ENCODE measurements around the gene B4GALNT1.

The B4GALNT1 gene

DNA sequence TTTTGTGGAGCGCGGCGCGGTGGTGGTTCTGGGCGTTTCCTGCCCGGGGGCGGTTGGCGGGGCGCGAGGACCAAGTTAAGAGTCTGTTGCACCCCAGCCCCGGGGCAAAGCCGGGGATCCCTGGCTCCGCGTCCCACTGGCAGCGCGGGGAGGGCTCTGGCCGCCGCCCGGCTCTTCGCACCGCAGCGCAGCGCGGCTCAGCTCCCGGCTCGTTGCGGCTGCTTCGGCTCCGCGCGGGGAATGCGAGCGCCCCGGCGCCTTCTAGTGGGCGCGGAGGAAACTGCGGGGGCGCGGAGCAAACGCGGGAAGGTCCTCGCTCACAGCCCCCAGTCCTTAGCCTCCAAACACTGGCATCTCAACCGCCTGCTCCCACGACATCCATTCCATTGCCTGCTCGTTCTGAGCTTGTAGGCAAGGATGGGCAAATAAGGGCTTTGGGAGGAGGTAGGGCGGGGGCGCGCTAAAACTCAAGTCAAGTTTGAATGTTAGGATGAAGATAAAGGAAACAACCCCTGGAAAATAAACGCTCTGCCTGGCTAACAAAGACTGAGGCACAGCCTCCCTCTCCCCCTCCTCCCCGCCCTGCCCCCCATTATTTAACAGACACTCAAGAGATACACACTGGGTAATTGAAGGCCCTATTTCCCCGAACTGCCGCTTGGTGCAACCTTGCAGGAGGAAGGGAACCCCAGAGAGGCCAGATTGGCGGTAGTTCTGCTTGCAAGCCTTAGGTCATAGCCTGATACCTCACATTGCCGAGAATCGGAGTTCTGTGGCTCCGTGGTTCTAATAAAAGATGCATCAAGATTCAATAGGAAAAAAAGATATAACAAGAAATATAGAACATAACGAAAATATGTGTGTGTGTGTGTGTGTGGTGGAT, at the start of gene B4GALNT1:
Gene B4GALNT1 (minus strand): TSS at position 244 of the 883 bp plus-strand sequence. CDS start 1,069 bp downstream, outside the sequence.
- TF ChIP-seq, protein P1, sequence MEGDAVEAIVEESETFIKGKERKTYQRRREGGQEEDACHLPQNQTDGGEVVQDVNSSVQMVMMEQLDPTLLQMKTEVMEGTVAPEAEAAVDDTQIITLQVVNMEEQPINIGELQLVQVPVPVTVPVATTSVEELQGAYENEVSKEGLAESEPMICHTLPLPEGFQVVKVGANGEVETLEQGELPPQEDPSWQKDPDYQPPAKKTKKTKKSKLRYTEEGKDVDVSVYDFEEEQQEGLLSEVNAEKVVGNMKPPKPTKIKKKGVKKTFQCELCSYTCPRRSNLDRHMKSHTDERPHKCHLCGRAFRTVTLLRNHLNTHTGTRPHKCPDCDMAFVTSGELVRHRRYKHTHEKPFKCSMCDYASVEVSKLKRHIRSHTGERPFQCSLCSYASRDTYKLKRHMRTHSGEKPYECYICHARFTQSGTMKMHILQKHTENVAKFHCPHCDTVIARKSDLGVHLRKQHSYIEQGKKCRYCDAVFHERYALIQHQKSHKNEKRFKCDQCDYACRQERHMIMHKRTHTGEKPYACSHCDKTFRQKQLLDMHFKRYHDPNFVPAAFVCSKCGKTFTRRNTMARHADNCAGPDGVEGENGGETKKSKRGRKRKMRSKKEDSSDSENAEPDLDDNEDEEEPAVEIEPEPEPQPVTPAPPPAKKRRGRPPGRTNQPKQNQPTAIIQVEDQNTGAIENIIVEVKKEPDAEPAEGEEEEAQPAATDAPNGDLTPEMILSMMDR (IDR thresholded peaks at IDR 0.05): peak; percentile 93

DNA sequence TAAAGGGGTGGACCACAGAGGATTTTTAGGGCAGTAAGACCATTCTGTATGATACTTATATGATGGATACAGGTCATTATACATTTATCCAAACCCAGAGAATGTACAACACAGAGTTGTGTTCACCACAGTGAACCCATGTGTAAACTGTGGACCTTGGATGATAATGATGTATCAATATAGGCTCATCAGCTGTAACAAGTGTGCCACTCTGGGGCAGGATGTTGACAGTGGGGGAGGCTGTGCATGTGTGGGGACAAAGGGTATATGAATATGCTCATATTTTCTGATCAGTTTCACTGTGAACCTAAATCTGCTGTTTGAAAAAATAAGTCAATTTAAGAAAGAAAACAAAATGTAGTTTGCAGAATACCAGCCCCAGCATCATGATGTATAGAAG, 46.7 kb upstream of the B4GALNT1 start:
- TF ChIP-seq, protein P1 (IDR thresholded peaks at IDR 0.05): no peak

DNA sequence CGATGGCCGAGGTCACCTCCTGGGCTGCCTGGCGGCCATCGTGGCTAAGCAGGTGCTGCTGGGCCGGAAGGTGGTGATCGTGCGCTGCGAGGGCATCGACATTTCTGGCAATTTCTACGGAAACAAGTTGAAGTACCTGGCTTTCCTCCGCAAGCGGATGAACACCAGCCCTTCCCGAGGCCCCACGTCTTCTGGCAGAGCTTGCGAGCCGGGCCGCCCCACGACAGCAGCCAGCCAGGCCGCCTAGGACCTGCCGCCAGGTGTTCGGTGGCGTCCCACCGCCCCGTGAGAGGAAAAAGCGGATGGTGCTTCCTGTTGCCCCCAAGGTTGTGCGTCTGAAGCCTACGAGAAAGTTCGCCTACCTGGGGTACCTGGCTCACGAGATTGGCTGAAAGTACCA, 41.7 kb upstream of the B4GALNT1 start:
- TF ChIP-seq, protein P1 (IDR thresholded peaks at IDR 0.05): no peak

DNA sequence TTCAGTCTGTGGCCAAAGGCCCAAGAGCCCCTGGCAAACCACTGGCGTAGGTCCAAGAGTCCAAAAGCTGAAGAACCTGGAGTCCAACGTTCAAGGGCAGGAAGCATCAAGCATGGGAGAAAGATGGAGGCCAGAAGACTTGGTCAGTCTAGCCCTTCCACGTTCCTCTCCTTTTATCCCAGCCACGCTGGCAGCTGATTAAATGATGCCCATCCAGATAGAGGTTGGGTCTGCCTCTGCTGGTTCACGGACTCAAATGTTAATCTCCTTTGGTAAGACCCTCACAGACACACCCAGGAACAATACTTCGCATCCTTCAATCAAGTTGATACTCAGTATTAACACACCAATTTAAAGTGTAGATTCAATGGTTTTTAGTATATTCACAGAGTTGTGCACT, 39.8 kb upstream of the B4GALNT1 start:
- TF ChIP-seq, protein P1 (IDR thresholded peaks at IDR 0.05): no peak

DNA sequence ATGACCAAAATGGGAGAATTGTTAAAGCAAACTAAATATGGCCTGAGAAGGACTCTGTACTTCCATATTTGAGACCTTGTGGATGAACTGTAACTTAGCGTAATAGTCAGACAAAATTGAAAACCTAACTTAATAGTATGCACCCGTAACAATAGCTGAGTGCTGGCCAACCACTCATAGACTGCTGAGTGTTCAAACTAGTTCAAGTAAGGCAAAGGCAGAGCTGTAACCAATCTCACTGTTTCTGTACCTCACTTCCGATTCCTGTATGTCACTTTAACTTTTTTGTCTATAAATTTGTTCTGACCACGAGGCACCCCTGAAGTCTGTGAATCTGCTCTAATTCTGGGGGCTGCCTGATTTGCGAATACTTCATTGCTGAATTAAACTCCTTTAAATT, 33.9 kb upstream of the B4GALNT1 start:
- TF ChIP-seq, protein P1 (IDR thresholded peaks at IDR 0.05): no peak

DNA sequence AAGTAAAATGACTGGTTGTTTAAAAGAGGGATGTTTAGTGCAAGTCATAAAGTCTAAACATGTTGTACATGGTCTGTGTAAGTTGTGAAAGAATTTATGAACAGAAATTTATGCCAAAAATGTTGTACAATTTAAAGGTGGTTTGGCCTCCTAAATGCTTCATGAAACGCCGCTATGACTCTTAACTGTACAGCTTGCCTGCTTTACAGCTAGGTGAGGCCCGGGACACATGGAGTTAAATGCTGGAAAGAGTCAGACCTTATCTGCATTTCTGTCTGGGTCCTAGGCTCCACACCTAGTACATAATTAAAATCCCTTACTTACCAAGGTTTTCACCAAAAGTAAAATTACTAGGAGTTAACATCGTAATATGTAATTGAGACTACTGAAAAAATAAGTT, 28.4 kb upstream of the B4GALNT1 start:
- TF ChIP-seq, protein P1 (IDR thresholded peaks at IDR 0.05): no peak

DNA sequence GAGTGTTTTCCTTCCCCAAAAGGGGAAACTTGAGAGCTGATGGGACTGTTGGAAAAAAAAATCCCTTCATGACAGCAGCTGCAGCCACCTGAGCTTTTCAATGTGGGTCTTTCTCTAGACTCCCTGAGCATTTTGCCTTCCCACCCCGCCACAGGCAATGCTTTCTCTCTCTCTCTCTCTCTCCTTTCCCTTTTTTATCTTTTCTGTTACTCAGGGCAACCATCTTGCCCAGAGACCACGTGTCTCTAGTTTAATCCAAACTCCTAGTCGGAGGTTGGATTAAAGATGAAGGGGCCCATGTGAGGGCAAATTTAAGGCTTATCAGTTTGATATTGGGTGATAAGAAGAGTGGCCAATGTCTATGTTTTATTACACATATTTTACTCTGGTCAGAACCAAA, 25.9 kb upstream of the B4GALNT1 start:
- TF ChIP-seq, protein P1 (IDR thresholded peaks at IDR 0.05): no peak

All from LNCAP (cell line).